ENCODE results near the gene GMPPB. TPM values are rescaled to one million over a fixed set of nuclear protein-coding genes. Genes with fewer than 3 reads are reported as not detected.
A peak's percentile ranks its signal among the peaks of the same experiment; 100 is the strongest.

GMPPB gene
- total and polyA plus RNA-seq, 7 donors = 9.3 to 30.7 (median 12.5) TPM

DNA sequence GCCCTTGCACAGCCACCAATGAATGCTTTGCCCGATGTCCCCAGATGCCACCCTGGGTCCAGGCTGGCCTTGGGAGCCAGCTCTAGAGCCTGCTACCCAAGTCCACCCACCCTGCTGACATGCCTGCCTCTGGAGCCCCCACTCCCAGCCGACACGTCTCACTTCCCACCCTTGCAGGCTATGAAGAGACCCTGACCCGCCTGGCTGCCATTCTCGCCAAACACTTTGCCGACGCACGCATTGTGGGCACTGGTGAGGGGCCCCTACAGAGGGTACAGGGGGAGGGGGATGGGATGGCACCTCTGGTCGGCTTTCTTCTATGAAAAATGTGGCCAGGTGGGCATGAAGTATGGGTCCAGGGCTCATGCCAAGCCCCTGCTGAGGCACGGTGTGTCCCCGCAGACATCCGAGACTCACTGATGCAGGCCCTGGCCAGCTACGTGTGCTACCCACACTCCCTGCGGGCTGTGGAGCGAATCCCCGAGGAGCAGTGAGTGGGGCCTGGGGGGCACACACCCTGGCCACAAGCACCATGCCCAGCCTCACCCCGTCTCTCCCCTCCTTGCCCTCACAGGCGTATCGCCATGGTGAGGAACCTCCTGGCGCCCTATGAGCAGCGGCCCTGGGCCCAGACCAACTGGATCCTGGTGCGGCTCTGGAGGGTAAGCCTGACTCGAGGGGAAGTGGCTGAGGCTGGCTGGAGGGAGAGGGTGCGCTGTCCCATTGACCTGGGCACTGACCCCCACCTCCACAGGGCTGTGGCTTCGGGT lies 10.2 kb downstream of the GMPPB start:
- peaks cover 0 to 68% of the 10 kb centered on the region in 2 donors for H3K36me3 ChIP-seq (ENCODE audit: insufficient read depth in 1 of 2, low read depth in 1 of 2)
- 86 to 93% (median 88%) methylated on average over 25 of the region's 25 CpGs for WGBS, 3 donors
- H3K4me3 ChIP-seq = no peak overlapping the region
- no peaks in the 10 kb centered on the region for H3K27me3 ChIP-seq (ENCODE audit: insufficient read depth in 3 of 3, low read length in 2 of 3)
- TF ChIP-seq, protein P1, sequence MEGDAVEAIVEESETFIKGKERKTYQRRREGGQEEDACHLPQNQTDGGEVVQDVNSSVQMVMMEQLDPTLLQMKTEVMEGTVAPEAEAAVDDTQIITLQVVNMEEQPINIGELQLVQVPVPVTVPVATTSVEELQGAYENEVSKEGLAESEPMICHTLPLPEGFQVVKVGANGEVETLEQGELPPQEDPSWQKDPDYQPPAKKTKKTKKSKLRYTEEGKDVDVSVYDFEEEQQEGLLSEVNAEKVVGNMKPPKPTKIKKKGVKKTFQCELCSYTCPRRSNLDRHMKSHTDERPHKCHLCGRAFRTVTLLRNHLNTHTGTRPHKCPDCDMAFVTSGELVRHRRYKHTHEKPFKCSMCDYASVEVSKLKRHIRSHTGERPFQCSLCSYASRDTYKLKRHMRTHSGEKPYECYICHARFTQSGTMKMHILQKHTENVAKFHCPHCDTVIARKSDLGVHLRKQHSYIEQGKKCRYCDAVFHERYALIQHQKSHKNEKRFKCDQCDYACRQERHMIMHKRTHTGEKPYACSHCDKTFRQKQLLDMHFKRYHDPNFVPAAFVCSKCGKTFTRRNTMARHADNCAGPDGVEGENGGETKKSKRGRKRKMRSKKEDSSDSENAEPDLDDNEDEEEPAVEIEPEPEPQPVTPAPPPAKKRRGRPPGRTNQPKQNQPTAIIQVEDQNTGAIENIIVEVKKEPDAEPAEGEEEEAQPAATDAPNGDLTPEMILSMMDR (IDR thresholded peaks at IDR 0.05) = no peak
- ATAC-seq = no peak
- H3K9me3 ChIP-seq = no peaks in the 10 kb centered on the region
- H3K4me1 ChIP-seq = peaks cover 22% of the 10 kb centered on the region
- DNase-seq = peak in 1 of 2 donors; percentile 8
- intact Hi-C loops (cut with DNase I) = no loop called here
- no peak overlapping the region for H3K27ac ChIP-seq

DNA sequence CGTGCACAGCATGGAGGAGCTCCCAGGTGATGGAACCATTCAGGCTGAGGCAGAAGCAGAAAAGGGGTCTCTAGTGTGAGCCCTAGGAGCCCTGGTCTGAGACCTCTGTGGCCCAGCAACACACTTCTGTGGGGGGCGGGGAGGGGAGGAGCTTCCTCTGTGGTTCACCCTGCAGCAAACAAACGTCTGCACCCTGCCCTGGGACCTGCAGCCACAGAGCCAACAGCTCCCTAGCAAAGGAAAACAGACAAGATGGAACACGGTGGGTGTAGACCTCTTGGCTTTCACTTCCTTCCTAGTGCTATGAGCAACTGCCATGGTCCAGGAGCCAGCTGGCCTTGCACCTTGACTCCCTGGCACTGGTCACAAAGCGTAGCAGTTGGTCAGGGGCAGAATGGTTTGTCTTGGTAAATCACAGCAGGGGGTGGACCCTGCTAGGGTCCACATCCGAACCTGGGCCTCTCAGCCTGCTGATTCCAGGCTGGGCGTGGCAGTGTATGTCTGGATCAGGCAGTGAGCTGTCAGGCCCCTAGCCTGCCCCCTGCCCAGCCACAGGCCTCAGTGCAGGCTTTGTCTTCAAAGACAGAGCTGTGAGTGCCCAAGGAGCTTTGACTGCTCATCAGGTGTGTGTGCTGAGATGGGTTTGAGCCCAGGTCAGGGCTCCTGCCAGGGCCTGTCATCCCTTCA lies 11.0 kb downstream of the GMPPB start:
- intact Hi-C loops (cut with DNase I) = no loop called here
- peaks cover 14% of the 10 kb centered on the region for H3K4me1 ChIP-seq
- H3K9me3 ChIP-seq = no peaks in the 10 kb centered on the region
- H3K4me3 ChIP-seq = no peak overlapping the region
- WGBS, 3 donors = 52 to 58% (median 54%) methylated on average over 7 of the region's 7 CpGs
- no peak overlapping the region for H3K27ac ChIP-seq
- ATAC-seq (no peak), DNase-seq (peak; percentile 3 to 48)
- peaks cover 0 to 68% of the 10 kb centered on the region in 2 donors for H3K36me3 ChIP-seq (ENCODE audit: insufficient read depth in 1 of 2, low read depth in 1 of 2)
- TF ChIP-seq, protein P1 (IDR thresholded peaks at IDR 0.05) = no peak
- no peaks in the 10 kb centered on the region for H3K27me3 ChIP-seq (ENCODE audit: insufficient read depth in 3 of 3, low read length in 2 of 3)

DNA sequence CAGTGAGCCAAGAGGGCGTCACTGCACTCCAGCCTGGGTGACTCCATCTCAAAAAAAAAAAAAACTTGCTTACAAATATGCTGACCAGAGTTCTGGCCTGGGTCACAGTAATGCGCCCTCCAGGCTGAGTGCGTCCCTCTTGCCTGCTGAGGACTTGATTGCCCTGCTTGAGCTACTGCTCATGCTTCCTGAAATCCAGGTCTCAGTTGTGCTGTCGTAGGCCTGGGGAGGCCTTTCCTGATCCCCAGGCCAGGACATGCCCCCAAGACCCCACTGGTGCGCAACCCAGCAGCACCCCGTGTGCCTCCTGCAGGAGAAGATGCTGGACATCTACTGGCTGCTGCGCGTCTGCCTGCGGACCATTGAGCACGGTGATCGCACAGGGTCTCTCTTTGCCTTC lies 11.6 kb downstream of the GMPPB start:
- 92 to 93% (median 93%) methylated on average over 11 of the region's 11 CpGs for WGBS, 3 donors
- Histone ChIP-seq H3K36me3 (ENCODE audit: insufficient read depth in 1 of 2, low read depth in 1 of 2) (peaks cover 0 to 68% of the 10 kb centered on the region in 2 donors), H3K27ac (no peak overlapping the region), H3K9me3 (no peaks in the 10 kb centered on the region), H3K4me3 (no peak overlapping the region), H3K27me3 (ENCODE audit: insufficient read depth in 3 of 3, low read length in 2 of 3) (no peaks in the 10 kb centered on the region), H3K4me1 (peaks cover 13% of the 10 kb centered on the region)
- intact Hi-C loops (cut with DNase I) = no loop called here
- ATAC-seq = no peak
- TF ChIP-seq, protein P1 (IDR thresholded peaks at IDR 0.05) = no peak
- peak; percentile 6 to 41 for DNase-seq

DNA sequence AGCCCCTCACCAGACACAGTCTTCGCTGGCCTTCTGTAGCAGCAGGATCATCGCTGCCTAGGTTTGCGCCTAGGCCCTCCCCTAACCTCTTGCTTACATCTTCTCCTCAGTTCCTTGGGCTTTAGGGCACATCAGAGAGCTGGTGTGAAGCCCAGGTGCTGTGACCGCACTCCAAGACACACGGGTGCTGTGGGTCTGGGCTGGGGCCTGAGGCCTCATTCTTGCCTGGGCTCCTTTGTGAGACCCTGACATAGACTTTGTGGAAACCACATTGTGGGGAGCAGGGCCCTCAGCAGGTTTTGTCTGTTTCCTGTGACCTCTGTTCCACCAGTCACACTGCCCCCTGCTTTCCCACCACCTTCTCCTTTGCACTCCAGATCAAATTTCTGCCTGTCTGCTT lies 12.3 kb downstream of the GMPPB start:
- 92 to 98% (median 93%) methylated on average over 5 of the region's 5 CpGs for WGBS, 3 donors
- Histone ChIP-seq H3K4me1 (peaks cover 13% of the 10 kb centered on the region), H3K4me3 (no peak overlapping the region), H3K9me3 (no peaks in the 10 kb centered on the region), H3K36me3 (ENCODE audit: insufficient read depth in 1 of 2, low read depth in 1 of 2) (peaks cover 0 to 68% of the 10 kb centered on the region in 2 donors), H3K27ac (no peak overlapping the region), H3K27me3 (ENCODE audit: insufficient read depth in 3 of 3, low read length in 2 of 3) (no peaks in the 10 kb centered on the region)
- TF ChIP-seq, protein P1 (IDR thresholded peaks at IDR 0.05) = no peak
- ATAC-seq (no peak), DNase-seq (peak; percentile 1 to 28)
- intact Hi-C loops (cut with DNase I) = no loop called here

Measured in psoas muscle (tissue), 8 donors.